GM23338 (cell line): Measurements from ENCODE around the gene TNS3.

ENCODE experiments used
- CREB1 ChIP-seq: fragments of 250-450 bp; sonication (Bioruptor Pico); IDR thresholded peaks from 2 replicates; pipeline ENCODE4 v1.5.0; 2020; ENCODE audit warnings: low read depth, mild to moderate bottlenecking, moderate library complexity
- CTCF ChIP-seq, 2 experiments: fragments of 200-600 bp in 1 of 2; sonication (generic) in 1 of 2; conservative IDR thresholded peaks; 2 replicates each; pipeline versions ENCODE4 v1.5.1 to v1.6.1; 2016 to 2017; ENCODE audit warnings: antibody characterized with exemption in 2 of 2, low read depth in 2 of 2, mild to moderate bottlenecking in 2 of 2, moderate library complexity in 1 of 2
- EZH2 ChIP-seq: fragments of 200-600 bp; sonication (generic); IDR thresholded peaks from one replicate; pipeline ENCODE4 v1.8.0; 2017; ENCODE audit warnings: antibody characterized with exemption, mild to moderate bottlenecking, low read depth; ENCODE audit not compliant: unreplicated experiment
- EZH2phosphoT487 ChIP-seq: fragments of 200-600 bp; sonication (generic); IDR thresholded peaks from one replicate; pipeline ENCODE4 v1.8.1; 2018; ENCODE audit warnings: antibody characterized with exemption; ENCODE audit not compliant: unreplicated experiment
- POLR2AphosphoS5 ChIP-seq: IDR thresholded peaks from 2 replicates; pipeline ENCODE4 v1.6.1; 2016; ENCODE audit warnings: antibody characterized with exemption, low read depth
- REST ChIP-seq: IDR thresholded peaks from one replicate; pipeline ENCODE4 v1.6.1; 2018; ENCODE audit warnings: antibody characterized with exemption; ENCODE audit not compliant: unreplicated experiment
- ZNF114 ChIP-seq: fragments of 250-450 bp; sonication (Bioruptor Pico); IDR thresholded peaks from 2 replicates; pipeline ENCODE4 v1.5.0; 2020; ENCODE audit warnings: mild to moderate bottlenecking, moderate library complexity
- TF ChIP-seq, protein P1 (sequence below): fragments of 250-450 bp; sonication (Bioruptor Pico); IDR thresholded peaks from 2 replicates; pipeline ENCODE4 v1.5.0; 2020; ENCODE audit warnings: mild to moderate bottlenecking, moderate library complexity

- no peak for TF ChIP-seq CTCF (conservative IDR thresholded peaks at IDR 0.05; ENCODE audit: low read depth in 2 of 2)
- no peak for TF ChIP-seq POLR2AphosphoS5
- TF ChIP-seq ZNF114 (CRISPR knock-in tag): no peak
- no peak for TF ChIP-seq EZH2
- TF ChIP-seq REST: no peak
- no peak for TF ChIP-seq EZH2phosphoT487
- TF ChIP-seq, protein P1, sequence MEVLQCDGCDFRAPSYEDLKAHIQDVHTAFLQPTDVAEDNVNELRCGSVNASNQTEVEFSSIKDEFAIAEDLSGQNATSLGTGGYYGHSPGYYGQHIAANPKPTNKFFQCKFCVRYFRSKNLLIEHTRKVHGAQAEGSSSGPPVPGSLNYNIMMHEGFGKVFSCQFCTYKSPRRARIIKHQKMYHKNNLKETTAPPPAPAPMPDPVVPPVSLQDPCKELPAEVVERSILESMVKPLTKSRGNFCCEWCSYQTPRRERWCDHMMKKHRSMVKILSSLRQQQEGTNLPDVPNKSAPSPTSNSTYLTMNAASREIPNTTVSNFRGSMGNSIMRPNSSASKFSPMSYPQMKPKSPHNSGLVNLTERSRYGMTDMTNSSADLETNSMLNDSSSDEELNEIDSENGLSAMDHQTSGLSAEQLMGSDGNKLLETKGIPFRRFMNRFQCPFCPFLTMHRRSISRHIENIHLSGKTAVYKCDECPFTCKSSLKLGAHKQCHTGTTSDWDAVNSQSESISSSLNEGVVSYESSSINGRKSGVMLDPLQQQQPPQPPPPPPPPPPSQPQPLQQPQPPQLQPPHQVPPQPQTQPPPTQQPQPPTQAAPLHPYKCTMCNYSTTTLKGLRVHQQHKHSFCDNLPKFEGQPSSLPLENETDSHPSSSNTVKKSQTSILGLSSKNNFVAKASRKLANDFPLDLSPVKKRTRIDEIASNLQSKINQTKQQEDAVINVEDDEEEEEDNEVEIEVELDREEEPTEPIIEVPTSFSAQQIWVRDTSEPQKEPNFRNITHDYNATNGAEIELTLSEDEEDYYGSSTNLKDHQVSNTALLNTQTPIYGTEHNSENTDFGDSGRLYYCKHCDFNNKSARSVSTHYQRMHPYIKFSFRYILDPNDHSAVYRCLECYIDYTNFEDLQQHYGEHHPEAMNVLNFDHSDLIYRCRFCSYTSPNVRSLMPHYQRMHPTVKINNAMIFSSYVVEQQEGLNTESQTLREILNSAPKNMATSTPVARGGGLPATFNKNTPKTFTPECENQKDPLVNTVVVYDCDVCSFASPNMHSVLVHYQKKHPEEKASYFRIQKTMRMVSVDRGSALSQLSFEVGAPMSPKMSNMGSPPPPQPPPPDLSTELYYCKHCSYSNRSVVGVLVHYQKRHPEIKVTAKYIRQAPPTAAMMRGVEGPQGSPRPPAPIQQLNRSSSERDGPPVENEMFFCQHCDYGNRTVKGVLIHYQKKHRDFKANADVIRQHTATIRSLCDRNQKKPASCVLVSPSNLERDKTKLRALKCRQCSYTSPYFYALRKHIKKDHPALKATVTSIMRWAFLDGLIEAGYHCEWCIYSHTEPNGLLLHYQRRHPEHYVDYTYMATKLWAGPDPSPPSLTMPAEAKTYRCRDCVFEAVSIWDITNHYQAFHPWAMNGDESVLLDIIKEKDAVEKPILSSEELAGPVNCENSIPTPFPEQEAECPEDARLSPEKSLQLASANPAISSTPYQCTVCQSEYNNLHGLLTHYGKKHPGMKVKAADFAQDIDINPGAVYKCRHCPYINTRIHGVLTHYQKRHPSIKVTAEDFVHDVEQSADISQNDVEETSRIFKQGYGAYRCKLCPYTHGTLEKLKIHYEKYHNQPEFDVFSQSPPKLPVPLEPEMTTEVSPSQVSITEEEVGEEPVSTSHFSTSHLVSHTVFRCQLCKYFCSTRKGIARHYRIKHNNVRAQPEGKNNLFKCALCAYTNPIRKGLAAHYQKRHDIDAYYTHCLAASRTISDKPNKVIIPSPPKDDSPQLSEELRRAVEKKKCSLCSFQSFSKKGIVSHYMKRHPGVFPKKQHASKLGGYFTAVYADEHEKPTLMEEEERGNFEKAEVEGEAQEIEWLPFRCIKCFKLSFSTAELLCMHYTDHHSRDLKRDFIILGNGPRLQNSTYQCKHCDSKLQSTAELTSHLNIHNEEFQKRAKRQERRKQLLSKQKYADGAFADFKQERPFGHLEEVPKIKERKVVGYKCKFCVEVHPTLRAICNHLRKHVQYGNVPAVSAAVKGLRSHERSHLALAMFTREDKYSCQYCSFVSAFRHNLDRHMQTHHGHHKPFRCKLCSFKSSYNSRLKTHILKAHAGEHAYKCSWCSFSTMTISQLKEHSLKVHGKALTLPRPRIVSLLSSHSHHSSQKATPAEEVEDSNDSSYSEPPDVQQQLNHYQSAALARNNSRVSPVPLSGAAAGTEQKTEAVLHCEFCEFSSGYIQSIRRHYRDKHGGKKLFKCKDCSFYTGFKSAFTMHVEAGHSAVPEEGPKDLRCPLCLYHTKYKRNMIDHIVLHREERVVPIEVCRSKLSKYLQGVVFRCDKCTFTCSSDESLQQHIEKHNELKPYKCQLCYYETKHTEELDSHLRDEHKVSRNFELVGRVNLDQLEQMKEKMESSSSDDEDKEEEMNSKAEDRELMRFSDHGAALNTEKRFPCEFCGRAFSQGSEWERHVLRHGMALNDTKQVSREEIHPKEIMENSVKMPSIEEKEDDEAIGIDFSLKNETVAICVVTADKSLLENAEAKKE (CRISPR knock-in tag): no peak
- no peak for TF ChIP-seq CREB1 (CRISPR knock-in tag)
Observed at GRCh38 chr7:47300472-47301104, 281.3 kb downstream of the TNS3 start.
